HG02970 (cell line): Measurements from ENCODE around the gene DDIT3.
"Not testable (repeated sequence)": the region's sequence is repeated elsewhere in the genome, so short reads cannot be mapped to it uniquely, and the experiment has no call there.

ENCODE experiments used
- ATAC-seq: cut with Tn5 transposase; IDR thresholded peaks from one replicate; pipeline ENCODE4 v1.9.1; 2021; ENCODE audit warnings: mild to moderate bottlenecking, moderate library complexity, moderate number of reproducible peaks; ENCODE audit not compliant: unreplicated experiment, low FRiP score

Gene DDIT3

GRCh38 chr12:57514720-57515407, 5.5 kb downstream of the DDIT3 start:
- ATAC-seq: no peak

GRCh38 chr12:57514246-57514645, 6.1 kb downstream of the DDIT3 start:
- ATAC-seq: not testable (repeated sequence)

- not testable (repeated sequence) for ATAC-seq
These were observed 6.6 kb downstream of the DDIT3 start for GRCh38 chr12:57513677-57514076.

- ATAC-seq: no peak
These were observed 7.0 kb downstream of the DDIT3 start for GRCh38 chr12:57513266-57513665.

GRCh38 chr12:57512665-57513064, 7.6 kb downstream of the DDIT3 start:
- no peak for ATAC-seq

- no peak for ATAC-seq
These were observed 8.6 kb downstream of the DDIT3 start for GRCh38 chr12:57511588-57512325.

GRCh38 chr12:57511161-57511560, 9.2 kb downstream of the DDIT3 start:
- no peak for ATAC-seq

GRCh38 chr12:57507796-57508195, 12.5 kb downstream of the DDIT3 start:
- ATAC-seq: not testable (repeated sequence)

GRCh38 chr12:57506541-57506940, 13.8 kb downstream of the DDIT3 start:
- not testable (repeated sequence) for ATAC-seq

- ATAC-seq: not testable (repeated sequence)
These were observed 17.9 kb downstream of the DDIT3 start for GRCh38 chr12:57502311-57502969.

- no peak for ATAC-seq
These were observed 20.1 kb downstream of the DDIT3 start for GRCh38 chr12:57500213-57500612.

GRCh38 chr12:57498571-57498970, 21.7 kb downstream of the DDIT3 start:
- no peak for ATAC-seq

GRCh38 chr12:57498132-57498502, 22.2 kb downstream of the DDIT3 start:
- ATAC-seq: no peak

GRCh38 chr12:57497223-57498131, 22.8 kb downstream of the DDIT3 start:
- no peak for ATAC-seq

- no peak for ATAC-seq
These were observed 23.5 kb downstream of the DDIT3 start for GRCh38 chr12:57496822-57497221.

- not testable (repeated sequence) for ATAC-seq
These were observed 25.1 kb downstream of the DDIT3 start for GRCh38 chr12:57495051-57495701.

GRCh38 chr12:57491393-57492280, 28.7 kb downstream of the DDIT3 start:
- no peak for ATAC-seq

- no peak for ATAC-seq
These were observed 30.2 kb downstream of the DDIT3 start for GRCh38 chr12:57490126-57490525.

GRCh38 chr12:57489157-57489641, 31.1 kb downstream of the DDIT3 start:
- ATAC-seq: no peak
